GM12875 (cell line): Measurements from ENCODE around the gene MRGPRX1.

Source experiments
- H3K4me3 ChIP-seq: one replicate; pipeline ENCODE4 v1.5.1; 2011; ENCODE audit warnings: low read depth, low read length, control low read depth
- CTCF ChIP-seq: IDR thresholded peaks from 2 replicates; pipeline ENCODE4 v1.5.1; 2011; ENCODE audit warnings: low read depth, mild to moderate bottlenecking, control low read depth, inconsistent platforms, low read length, moderate library complexity, borderline replicate concordance; ENCODE audit not compliant: insufficient read depth

MRGPRX1 gene

DNA sequence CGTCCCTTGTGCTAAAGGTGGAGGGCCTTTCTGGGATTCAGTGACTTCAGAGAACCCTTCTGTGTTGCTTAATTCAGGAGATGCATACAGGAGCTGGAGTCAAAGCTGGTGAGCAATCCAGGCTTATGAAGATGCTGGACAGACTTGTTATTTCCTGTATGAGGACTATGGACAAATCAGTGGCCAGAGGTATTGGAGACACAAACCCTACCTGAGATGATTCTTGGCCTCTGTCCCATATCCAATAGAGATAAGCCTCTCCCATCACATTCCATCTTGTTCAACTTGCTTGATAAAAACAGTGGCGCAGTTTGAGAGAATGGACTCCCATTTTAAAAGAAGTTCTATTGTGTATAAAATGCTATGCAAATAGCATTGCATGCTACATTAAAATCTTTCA is at the start of gene MRGPRX1:
TSS of gene MRGPRX1 (minus strand) at position 101 of the 400 bp plus-strand sequence. CDS start 4,630 bp downstream, outside the sequence.
- H3K4me3 ChIP-seq, result no peak within 1 kb of the TSS

GRCh38 chr11:18987454-18988231 is 48.4 kb upstream of the MRGPRX1 start:
- no peak overlapping the region for H3K4me3 ChIP-seq
- TF ChIP-seq CTCF, result no peak

More for the DNA sequence above, at the start of gene MRGPRX1:
- no peak for TF ChIP-seq CTCF

- no peak overlapping the region for H3K4me3 ChIP-seq
- no peak for TF ChIP-seq CTCF
These were observed 47.5 kb upstream of the MRGPRX1 start for GRCh38 chr11:18986744-18987143.

GRCh38 chr11:18981897-18982296 is 42.7 kb upstream of the MRGPRX1 start:
- H3K4me3 ChIP-seq, result no peak overlapping the region
- no peak for TF ChIP-seq CTCF

DNA sequence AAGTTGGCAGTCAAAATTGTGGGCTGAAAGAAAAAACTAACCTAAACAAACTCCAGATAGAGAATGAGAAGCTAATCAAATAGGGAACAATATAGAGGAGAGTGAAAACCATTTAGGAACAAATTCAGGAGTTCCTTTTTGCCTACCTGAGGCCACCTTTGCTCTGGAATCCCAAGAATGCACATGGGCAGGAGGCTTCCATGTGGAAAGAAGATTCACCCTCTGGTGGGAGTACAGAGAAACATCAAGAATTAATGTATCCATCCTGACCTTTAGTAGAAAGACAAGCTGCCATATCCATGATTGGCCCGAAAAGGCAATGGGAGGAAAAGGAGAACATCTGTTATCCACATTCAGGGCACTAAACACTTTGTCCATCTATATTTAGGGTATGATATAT is 35.0 kb upstream of the MRGPRX1 start:
- TF ChIP-seq CTCF, result no peak
- no peak overlapping the region for H3K4me3 ChIP-seq

- TF ChIP-seq CTCF, result no peak
- H3K4me3 ChIP-seq, result no peak overlapping the region
These were observed 33.1 kb upstream of the MRGPRX1 start for GRCh38 chr11:18972336-18972735.

GRCh38 chr11:18969720-18970119 is 30.5 kb upstream of the MRGPRX1 start:
- no peak overlapping the region for H3K4me3 ChIP-seq
- TF ChIP-seq CTCF, result no peak
